Measurements from ENCODE around the gene F2RL1.
"Not testable (repeated sequence)": the region's sequence is repeated elsewhere in the genome, so short reads cannot be mapped to it uniquely, and the experiment has no call there.

Gene F2RL1

GRCh38 chr5:76849419-76850291 lies 30.8 kb downstream of the F2RL1 start, which contains the start of gene S100Z:
Gene S100Z, plus strand, starts transcription at chr5:76850014. Its CDS starts 25,346 bp downstream, at chr5:76875360.
- H3K4me1 ChIP-seq: no peaks in the 10 kb centered on the region
- DNase-seq (ENCODE audit: low spot score in 2 of 2): no peak
- H3K9me3 ChIP-seq: no peaks in the 10 kb centered on the region
- H3K4me3 ChIP-seq: no peak within 1 kb of the TSS
- no peaks in the 10 kb centered on the region for H3K27me3 ChIP-seq (ENCODE audit: low read depth)
- in situ Hi-C loops (cut with MboI; ENCODE audit: low sequenced_read_pairs): no loop called here
- H3K36me3 ChIP-seq (replicated peaks): no peaks in the 10 kb centered on the region

- H3K9me3 ChIP-seq: no peaks in the 10 kb centered on the region
- no peaks in the 10 kb centered on the region for H3K27me3 ChIP-seq (ENCODE audit: low read depth)
- H3K4me3 ChIP-seq: no peak overlapping the region
- no peaks in the 10 kb centered on the region for H3K36me3 ChIP-seq (replicated peaks)
- DNase-seq (ENCODE audit: low spot score in 2 of 2): no peak
- no peaks in the 10 kb centered on the region for H3K4me1 ChIP-seq
- in situ Hi-C loops (cut with MboI; ENCODE audit: low sequenced_read_pairs): no loop called here
These were observed 31.8 kb downstream of the F2RL1 start for GRCh38 chr5:76850543-76851145.

GRCh38 chr5:76851728-76852369 lies 33.0 kb downstream of the F2RL1 start:
- Histone ChIP-seq H3K36me3 (replicated peaks) (no peaks in the 10 kb centered on the region), H3K27me3 (ENCODE audit: low read depth) (no peaks in the 10 kb centered on the region), H3K4me1 (no peaks in the 10 kb centered on the region), H3K9me3 (no peaks in the 10 kb centered on the region), H3K4me3 (no peak overlapping the region)
- in situ Hi-C loops (cut with MboI; ENCODE audit: low sequenced_read_pairs): no loop called here
- no peak for DNase-seq (ENCODE audit: low spot score in 2 of 2)

GRCh38 chr5:76852772-76853171 lies 33.9 kb downstream of the F2RL1 start:
- Histone ChIP-seq H3K9me3 (no peaks in the 10 kb centered on the region), H3K27me3 (ENCODE audit: low read depth) (no peaks in the 10 kb centered on the region), H3K4me1 (no peaks in the 10 kb centered on the region), H3K4me3 (no peak overlapping the region), H3K36me3 (replicated peaks) (no peaks in the 10 kb centered on the region)
- in situ Hi-C loops (cut with MboI; ENCODE audit: low sequenced_read_pairs): no loop called here
- no peak for DNase-seq (ENCODE audit: low spot score in 2 of 2)

- H3K4me3 ChIP-seq; H3K9me3 ChIP-seq; H3K27me3 ChIP-seq (ENCODE audit: low read depth); H3K4me1 ChIP-seq; H3K36me3 ChIP-seq (replicated peaks); in situ Hi-C loops (cut with MboI; ENCODE audit: low sequenced_read_pairs); DNase-seq (ENCODE audit: low spot score in 2 of 2): not testable (repeated sequence)
These were observed 34.9 kb downstream of the F2RL1 start for GRCh38 chr5:76853741-76854140.

- in situ Hi-C loops (cut with MboI; ENCODE audit: low sequenced_read_pairs): no loop called here
- Histone ChIP-seq H3K36me3 (replicated peaks) (no peaks in the 10 kb centered on the region), H3K27me3 (ENCODE audit: low read depth) (no peaks in the 10 kb centered on the region), H3K4me3 (no peak overlapping the region), H3K9me3 (no peaks in the 10 kb centered on the region), H3K4me1 (no peaks in the 10 kb centered on the region)
- no peak for DNase-seq (ENCODE audit: low spot score in 2 of 2)
These were observed 35.8 kb downstream of the F2RL1 start for GRCh38 chr5:76854644-76855043.

GRCh38 chr5:76855501-76855900 lies 36.7 kb downstream of the F2RL1 start:
- DNase-seq (ENCODE audit: low spot score in 2 of 2); in situ Hi-C loops (cut with MboI; ENCODE audit: low sequenced_read_pairs); H3K4me1 ChIP-seq; H3K9me3 ChIP-seq; H3K36me3 ChIP-seq (replicated peaks); H3K4me3 ChIP-seq; H3K27me3 ChIP-seq (ENCODE audit: low read depth): not testable (repeated sequence)

DNA sequence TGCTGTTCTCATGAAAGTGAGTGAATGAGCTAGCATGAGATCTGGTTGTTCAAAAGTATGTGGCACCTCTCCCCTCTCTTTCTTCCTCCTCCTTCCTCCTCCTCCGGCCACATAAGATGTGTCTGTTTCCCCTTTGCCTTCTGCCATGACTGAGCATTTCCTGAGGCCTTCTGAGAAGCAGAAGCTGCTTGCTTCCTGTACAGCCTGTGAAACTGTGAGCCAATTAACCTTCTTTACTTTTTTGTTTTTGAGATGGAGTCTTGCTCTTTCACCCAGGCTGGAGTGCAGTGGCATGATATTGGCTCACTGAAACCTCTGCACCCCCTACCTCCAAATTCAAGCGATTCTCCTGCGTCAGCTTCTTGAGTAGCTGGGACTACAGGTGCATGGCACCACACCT lies 37.1 kb downstream of the F2RL1 start:
- no peaks in the 10 kb centered on the region for H3K36me3 ChIP-seq (replicated peaks)
- H3K9me3 ChIP-seq: no peaks in the 10 kb centered on the region
- in situ Hi-C loops (cut with MboI; ENCODE audit: low sequenced_read_pairs): no loop called here
- no peaks in the 10 kb centered on the region for H3K27me3 ChIP-seq (ENCODE audit: low read depth)
- H3K4me3 ChIP-seq: no peak overlapping the region
- H3K4me1 ChIP-seq: no peaks in the 10 kb centered on the region
- no peak for DNase-seq (ENCODE audit: low spot score in 2 of 2)

GRCh38 chr5:76856800-76857199 lies 38.0 kb downstream of the F2RL1 start:
- in situ Hi-C loops (cut with MboI; ENCODE audit: low sequenced_read_pairs); H3K4me1 ChIP-seq; H3K27me3 ChIP-seq (ENCODE audit: low read depth); H3K4me3 ChIP-seq; H3K9me3 ChIP-seq; DNase-seq (ENCODE audit: low spot score in 2 of 2); H3K36me3 ChIP-seq (replicated peaks): not testable (repeated sequence)

GRCh38 chr5:76859591-76860247 lies 40.9 kb downstream of the F2RL1 start:
- in situ Hi-C loops (cut with MboI; ENCODE audit: low sequenced_read_pairs): no loop called here
- Histone ChIP-seq H3K4me1 (no peaks in the 10 kb centered on the region), H3K36me3 (replicated peaks) (no peaks in the 10 kb centered on the region), H3K9me3 (no peaks in the 10 kb centered on the region), H3K27me3 (ENCODE audit: low read depth) (no peaks in the 10 kb centered on the region), H3K4me3 (no peak overlapping the region)
- no peak for DNase-seq (ENCODE audit: low spot score in 2 of 2)

DNA sequence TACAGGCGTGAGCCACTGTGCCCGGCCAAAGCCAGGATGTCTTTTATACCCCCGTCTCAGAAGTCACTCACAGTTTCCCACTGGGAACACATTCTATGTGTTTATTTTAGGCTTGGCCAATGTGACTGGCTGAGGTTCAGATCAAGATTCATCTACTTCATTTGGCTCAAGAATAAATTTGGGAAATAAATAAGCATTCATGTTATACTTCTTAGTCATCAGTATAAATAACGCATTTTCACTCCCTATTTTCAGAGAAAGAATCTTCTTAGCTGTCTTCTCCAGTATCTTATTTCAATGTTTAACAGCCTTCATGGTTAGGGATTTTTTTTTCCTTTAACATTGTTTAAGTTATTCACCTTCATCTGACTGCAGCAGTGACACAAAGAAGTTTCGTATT lies 42.8 kb downstream of the F2RL1 start:
- no peaks in the 10 kb centered on the region for H3K36me3 ChIP-seq (replicated peaks)
- in situ Hi-C loops (cut with MboI; ENCODE audit: low sequenced_read_pairs): no loop called here
- H3K27me3 ChIP-seq (ENCODE audit: low read depth): no peaks in the 10 kb centered on the region
- no peak overlapping the region for H3K4me3 ChIP-seq
- DNase-seq (ENCODE audit: low spot score in 2 of 2): no peak
- no peaks in the 10 kb centered on the region for H3K4me1 ChIP-seq
- no peaks in the 10 kb centered on the region for H3K9me3 ChIP-seq

DNA sequence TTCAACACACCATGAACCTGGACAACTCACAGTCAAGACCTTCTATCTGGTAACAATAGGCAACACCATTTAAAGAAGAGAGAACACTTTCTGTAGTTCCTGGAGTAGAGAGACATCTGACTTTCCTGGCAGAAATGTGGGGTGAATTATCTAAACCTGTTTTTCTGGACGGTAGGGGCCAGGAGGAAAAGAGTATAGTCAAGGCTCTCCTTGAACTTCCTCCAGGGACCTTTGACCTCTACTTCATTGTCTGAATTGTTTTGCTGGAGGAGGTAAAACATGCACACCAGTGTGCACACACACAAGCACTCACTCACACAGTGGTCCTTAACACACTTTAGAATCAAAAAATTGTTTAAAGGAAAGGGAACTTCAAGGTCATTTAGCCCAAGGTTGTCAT lies 44.2 kb downstream of the F2RL1 start:
- DNase-seq (ENCODE audit: low spot score in 2 of 2): no peak
- no peaks in the 10 kb centered on the region for H3K9me3 ChIP-seq
- no peaks in the 10 kb centered on the region; the same call in 1 of the 2 replicates for H3K4me1 ChIP-seq
- in situ Hi-C loops (cut with MboI; ENCODE audit: low sequenced_read_pairs): no loop called here
- H3K36me3 ChIP-seq (replicated peaks): no peaks in the 10 kb centered on the region
- no peak overlapping the region for H3K4me3 ChIP-seq
- no peaks in the 10 kb centered on the region for H3K27me3 ChIP-seq (ENCODE audit: low read depth)

DNA sequence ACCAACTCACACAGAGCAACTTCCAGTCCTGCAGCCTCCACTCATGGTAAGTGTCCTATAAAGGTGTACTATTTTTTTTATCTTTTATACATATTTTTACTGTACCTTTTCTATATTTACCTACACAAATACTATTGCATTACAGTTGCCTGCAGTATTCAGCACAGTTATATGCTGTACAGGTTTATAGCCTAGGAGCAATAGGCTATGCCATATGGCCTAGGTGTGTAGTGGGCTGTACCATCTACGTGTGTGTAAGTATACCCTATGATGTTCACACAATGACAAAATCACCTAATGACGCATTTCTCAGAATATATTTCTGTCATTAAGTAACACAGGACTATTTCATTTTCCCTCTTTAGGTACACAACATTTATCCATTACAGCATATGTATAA lies 47.7 kb downstream of the F2RL1 start:
- no peak for DNase-seq (ENCODE audit: low spot score in 2 of 2)
- Histone ChIP-seq H3K9me3 (no peaks in the 10 kb centered on the region), H3K4me1 (no peaks in the 10 kb centered on the region; the same call in 1 of the 2 replicates), H3K4me3 (no peak overlapping the region), H3K36me3 (replicated peaks) (no peaks in the 10 kb centered on the region), H3K27me3 (ENCODE audit: low read depth) (no peaks in the 10 kb centered on the region)
- in situ Hi-C loops (cut with MboI; ENCODE audit: low sequenced_read_pairs): no loop called here

DNA sequence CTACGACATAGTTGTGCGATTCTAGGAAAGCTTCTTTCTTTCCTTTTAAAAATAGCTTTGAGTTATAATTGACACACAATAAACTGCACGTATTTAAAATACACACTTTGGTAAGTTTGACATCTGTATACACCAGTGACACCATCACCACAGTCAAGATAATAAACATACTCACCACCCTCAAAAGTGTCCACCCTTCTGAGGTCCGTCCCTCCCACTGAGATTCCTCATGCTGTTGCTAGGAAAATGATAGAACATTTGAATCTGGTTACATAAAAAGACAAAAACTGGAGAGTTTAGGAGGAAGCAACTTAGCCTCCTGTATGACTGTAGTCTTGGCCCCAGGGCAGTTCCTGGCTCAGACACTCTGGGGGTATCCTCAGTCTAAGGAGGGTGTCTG lies 48.2 kb downstream of the F2RL1 start:
- in situ Hi-C loops (cut with MboI; ENCODE audit: low sequenced_read_pairs): no loop called here
- Histone ChIP-seq H3K27me3 (ENCODE audit: low read depth) (no peaks in the 10 kb centered on the region), H3K4me1 (no peaks in the 10 kb centered on the region; the same call in 1 of the 2 replicates), H3K36me3 (replicated peaks) (no peaks in the 10 kb centered on the region), H3K4me3 (no peak overlapping the region), H3K9me3 (no peaks in the 10 kb centered on the region)
- DNase-seq (ENCODE audit: low spot score in 2 of 2): no peak

Data from HAP-1 (cell line).